Measurements from ENCODE around the gene ENOPH1.
"Not testable (repeated sequence)": the region's sequence is repeated elsewhere in the genome, so short reads cannot be mapped to it uniquely, and the experiment has no call there.

ENOPH1 gene

DNA sequence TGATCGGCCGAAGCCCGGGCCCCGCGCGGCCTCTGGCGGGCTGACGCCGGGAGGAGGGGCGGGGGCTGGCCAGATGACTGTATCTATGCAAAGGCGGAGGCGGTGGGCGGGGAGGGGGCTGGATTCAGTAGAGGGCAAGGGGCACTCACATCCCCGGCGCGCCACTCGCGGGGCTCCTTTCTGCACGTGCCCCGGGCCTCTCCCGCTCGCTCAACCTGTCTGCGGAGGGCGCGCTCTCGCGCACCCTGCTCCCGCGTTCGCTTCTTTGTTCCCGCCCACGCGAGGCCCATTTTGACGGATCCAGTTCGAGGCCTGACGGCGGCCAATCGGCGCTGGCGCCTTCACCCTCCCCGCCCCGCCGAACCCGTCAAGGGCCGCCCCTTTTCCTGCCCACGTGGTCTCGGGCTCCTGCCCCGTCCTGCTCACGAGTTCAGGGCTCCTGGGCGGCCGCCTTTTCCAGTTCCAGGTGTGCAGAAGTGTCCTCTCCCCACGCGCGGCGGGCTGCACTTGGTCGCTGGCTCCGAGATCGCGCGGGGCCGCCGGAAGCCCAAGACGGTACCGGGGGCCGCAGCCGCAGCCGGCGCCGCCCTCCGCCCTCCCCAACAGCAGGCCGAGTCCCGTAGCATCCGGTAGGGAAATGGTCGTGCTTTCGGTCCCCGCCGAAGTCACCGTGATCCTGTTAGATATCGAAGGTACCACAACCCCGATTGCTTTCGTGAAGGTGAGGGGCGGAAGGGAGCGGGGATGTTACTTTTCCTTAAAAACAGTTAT, at the start of gene ENOPH1, which contains the start of gene HNRNPDL:
TSS of gene ENOPH1 (plus strand) at position 398 of the 771 bp plus-strand sequence. CDS start at position 638, 240 bp downstream.
TSS of gene HNRNPDL (minus strand) at position 270 of the 771 bp plus-strand sequence. CDS start 772 bp downstream, outside the sequence.
- DNase-seq = peak; percentile 93 to 95

DNA sequence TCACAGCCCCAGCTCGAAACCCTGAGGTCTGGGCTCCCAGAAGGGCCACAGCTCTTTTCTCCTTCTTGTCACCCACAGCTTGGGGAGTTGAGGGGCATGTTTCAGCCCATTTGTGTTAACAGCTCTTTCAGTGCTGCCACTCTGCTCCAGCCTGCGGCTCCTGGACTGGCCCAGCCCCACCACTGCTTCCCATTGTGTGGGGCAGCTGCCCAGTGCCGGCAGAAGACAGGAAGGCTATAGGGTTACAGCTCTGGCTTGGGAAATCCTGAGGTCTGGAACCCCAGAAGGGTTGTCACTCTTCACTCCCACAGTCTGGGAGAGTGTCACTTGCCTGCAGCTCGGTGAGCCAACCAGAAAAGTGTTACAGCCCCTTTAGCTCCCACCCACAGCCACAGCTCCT, 49.6 kb upstream of the ENOPH1 start:
- no peak for DNase-seq

DNA sequence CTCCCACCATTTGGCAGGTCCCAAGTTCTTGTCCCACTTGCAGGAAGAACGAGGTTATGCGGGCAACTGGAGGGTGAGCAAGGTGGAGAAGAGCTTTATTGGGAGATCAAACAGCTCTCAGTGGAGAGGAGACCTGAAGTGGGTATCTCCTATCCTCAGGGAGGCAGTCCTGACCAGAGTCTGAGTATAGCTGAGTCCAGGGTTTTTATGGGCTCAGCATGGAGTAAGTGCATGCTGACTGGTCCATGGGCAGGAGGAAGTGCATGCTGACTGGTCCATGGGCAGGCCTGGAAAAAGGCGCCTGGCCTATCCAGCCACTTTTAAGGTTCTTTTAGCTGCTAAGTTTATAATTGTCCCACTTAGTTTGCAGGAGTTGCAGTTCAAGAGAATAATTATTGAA, 49.2 kb upstream of the ENOPH1 start:
- DNase-seq = no peak

DNA sequence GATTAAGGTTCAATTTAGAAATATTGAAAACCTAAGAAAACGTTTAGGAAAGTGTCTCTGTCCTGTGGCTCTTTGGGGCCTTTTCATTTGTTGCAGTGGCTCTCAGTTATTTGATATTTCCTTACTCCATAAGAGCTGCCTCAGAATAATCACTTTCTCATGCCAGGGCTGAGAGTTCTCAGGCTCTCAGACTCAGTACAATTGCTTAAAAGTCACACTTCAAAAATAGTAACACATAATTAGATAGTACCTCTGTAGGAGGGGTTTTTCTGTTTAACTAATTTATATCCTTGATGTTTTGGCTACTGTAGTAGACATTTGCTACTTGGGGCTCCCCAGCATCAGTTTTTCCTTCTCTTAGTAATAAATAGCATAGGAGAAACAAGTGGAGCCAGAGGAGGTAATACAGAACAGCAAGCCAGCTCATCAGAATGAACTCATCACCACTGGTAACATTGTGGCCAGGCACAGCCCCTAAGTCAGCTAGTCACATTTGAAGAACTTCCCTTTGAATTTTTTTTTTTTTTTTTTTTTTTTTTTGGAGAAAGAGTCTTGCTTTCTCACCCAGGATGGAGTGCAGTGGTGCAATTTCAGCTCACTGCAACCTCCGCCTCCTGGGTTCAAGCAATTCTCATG, 48.6 kb upstream of the ENOPH1 start:
- no peak for DNase-seq

DNA sequence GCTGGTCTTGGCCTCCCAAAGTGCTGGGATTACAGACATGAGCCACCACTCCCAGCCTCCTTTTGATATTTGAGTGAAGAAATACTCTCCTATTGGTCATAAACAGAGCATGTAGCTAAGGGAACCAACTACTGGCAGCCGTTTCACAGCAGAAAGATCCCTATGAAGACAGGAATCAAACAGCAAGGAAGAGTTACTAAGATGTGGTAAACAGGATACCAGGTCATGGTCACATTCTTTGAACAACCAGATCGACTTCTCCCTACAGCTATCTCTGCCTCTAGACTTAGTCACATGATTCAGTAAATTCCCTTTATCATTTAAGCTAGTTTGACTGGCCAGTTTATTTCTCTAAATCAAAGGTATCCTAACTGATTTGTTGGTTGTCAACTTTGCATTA, 47.6 kb upstream of the ENOPH1 start:
- DNase-seq = no peak

DNA sequence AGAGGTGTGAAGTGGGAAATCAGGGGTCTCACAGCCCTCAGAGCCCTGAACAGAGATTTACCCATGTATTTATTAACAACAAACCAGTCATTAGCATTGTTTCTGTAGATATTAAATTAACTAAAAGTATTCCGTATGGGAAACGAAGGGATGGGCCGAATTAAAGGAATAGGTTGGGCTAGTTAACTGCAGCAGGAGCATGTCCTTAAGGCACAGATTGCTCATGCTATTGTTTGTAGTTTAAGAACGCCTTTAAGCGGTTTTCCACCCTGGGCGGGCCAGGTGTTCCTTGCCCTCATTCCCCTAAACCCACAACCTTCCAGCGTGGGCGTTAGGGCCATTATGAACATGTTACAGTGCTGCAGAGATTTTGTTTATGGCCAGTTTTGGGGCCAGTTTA, 44.1 kb upstream of the ENOPH1 start:
- not testable (repeated sequence) for DNase-seq

DNA sequence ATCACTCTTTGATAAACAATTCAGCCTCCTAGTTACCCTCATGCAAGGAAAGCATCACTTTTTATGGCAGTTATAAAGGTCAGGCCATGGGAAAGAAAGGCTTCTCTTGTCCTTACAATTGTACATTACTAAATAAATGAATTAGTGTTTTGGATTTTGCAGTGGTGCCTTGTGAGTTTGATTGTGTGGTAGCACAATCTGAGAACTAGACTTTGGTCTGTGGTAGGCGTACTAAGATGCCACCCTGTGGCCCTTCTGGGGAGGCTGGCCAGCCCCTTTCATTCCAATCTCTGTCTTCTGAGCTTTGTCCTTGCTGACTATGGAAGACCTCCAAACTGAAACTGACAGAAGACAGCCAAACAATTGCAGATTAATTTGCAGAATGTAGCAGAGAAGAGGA, 42.0 kb upstream of the ENOPH1 start:
- peak in 1 of 2 donors; percentile 2 for DNase-seq

DNA sequence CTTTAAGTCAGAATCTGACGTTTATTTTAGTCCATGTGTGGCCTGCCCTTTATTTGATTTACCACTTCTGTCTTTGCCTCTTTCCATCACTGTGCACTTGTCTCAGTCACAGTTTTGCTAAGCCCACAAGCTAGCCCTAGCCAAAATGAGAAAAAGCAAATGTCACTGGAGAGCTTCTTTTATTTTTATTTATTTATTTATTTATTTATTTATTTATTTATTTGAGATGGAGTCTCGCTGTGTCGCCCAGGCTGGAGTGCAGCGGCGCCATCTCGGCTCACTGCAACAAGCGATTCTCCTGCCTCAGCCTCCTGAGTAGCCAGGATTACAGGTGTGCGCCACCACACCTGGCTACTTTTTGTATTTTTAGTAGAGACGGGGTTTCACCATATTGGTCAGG, 40.3 kb upstream of the ENOPH1 start:
- not testable (repeated sequence) for DNase-seq

DNA sequence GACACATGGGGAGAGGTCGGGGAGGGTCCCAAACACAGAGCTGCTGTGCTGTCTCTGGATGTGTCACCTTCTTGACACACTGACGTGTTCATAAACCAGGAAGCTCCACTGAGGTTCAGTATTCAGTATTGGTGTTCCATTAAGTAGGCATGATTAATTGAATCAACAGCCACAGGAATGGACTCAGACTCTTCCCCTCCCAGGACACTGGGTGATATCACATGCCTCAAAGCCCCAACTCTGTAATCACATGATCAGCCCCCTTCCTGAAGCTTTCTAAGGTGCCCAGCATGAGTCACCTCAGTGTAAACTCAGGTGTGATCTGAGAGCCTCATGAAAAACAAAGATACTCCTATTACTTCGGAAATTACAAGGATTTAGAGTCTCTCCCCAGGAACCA, 35.5 kb upstream of the ENOPH1 start:
- DNase-seq = no peak

DNA sequence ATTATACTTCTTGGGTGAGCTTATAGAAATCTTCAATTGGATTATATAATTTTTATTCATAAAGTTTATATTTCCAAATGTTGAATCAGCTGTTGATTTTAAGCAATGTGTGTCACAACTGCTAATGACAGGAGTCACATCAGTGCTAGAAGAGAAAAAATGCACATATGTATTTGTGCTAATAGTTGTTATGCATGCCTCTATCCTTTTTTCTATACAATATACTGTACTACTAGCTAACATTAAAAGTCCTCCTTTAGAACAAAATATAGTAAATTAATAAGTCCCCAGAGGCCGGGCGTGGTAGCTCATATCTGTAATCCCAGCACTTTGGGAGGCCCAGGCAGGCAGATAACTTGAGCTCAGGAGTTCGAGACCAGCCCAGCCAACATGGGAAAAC, 32.9 kb upstream of the ENOPH1 start:
- no peak for DNase-seq

DNA sequence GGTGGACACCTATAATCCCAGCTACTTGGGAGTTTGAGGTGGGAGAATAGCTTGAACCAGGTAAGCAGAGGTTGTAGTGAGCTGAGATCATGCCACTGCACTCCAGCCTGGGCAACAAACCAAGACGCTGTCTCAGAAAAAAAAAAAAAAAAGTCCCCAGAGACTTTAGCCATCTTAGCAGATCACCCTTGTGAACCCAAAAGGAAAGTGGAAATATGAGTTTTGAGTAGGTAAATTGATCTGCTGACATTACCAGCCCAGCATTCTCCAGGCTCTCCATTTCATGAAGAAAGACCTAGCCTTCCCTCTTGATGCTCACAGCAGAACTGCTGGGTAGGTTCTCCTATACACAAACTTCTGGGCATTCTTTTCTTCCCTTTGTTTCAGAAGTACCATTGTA, 32.1 kb upstream of the ENOPH1 start:
- no peak for DNase-seq

DNA sequence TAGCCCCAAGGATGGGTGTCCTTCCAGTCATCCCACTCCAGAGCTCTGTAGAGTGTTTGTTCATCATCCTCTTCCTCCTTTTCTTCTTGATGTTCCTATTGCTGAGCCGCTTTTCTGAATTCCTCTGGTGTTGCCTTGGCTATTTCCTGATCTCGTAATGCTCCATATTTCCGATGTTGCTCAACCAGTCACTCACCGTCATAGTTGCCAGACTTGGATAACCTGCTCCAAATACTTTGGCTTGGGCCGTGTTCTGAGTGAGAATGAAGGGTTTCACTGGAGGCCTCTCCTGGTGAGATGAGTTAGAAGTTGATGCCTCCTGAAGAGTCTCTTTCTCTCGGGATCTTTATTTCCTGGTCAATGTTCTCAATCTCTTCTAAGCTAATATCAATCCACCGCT, 28.8 kb upstream of the ENOPH1 start:
- no peak for DNase-seq

DNA sequence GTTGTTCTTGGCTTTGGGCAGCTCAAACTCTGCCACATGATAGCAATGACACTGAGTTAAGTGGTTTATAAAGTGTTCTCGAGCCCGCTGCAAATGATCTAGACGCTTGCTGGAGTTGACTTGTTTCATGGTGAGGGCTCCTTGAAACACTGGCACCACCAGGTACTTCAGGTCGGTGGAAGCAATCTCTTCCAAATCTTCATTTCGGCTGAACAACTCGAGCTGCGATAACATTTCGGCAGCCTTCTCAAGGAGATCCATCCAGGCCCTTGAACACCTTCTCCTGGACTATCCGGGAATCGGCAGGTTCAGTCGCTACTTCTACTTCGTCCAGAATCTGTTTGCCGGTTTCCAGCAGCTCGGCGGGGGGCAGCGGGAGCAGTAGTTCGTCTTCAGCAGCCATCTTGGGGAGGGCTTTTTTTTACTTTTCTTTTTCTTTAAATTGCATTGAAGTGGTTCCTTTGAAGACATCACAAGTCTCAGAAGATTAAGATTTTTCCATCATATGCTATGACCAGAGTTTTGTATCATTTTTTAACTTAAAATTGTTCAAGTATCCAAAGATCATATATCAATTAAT, 28.1 kb upstream of the ENOPH1 start:
- no peak for DNase-seq

DNA sequence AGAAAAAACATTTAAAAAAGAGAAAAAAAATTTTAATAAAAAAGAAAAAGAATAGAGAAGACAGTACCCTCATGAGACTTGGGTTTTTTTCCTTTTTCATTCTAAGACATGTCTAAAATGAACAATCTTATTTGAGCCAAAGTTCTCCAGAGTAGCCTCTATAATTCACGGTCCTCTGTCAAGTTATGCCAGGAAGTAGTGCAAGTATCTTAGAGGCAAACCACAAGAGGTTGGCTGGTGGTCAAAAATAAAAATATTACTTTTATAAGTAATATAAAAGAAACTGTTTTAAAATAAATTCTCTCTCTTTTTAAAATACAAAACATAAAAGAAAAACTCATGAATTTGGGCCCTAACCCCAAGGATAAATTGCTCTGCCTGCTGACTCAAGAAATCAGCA, 26.7 kb upstream of the ENOPH1 start:
- DNase-seq = no peak

DNA sequence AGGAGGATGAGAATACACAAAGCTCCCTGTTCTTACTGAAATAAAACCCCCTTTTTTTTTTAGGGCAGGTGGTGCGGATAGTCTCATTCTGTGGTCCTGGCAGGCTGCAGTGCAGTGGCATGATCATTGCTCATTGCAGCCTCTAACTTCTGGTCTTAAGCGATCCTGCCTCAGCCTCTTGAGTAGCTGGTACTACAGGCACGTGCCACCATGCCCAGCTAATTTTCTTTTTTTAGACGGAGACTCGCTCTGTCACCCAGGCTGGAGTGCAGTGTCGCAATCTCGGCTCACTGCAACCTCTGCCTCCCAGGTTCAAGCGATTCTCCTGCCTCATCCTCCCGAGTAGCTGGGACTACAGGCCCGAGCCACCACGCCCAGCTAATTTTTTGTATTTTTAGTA, 15.3 kb upstream of the ENOPH1 start:
- DNase-seq = not testable (repeated sequence)

DNA sequence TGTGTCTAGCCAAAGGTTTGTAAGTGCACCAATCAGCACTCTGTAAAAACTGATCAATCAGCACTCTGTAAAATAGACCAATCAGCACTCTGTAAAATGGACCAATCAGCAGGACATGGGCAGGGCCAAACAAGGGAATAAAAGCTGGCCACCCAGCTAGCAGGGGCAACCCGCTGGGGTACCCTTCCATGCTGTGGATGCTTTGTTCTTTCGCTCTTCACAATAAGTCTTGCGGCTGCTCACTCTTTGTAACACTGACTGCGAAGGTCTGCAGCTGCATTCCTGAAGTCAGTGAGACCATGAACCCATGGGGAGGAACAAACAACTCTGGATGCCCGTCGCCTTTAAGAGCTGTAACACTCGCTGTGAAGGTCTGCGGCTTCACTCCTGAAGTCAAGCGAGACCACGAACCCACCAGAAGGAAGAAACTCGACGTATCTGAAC, 14.4 kb upstream of the ENOPH1 start:
- DNase-seq = no peak

DNA sequence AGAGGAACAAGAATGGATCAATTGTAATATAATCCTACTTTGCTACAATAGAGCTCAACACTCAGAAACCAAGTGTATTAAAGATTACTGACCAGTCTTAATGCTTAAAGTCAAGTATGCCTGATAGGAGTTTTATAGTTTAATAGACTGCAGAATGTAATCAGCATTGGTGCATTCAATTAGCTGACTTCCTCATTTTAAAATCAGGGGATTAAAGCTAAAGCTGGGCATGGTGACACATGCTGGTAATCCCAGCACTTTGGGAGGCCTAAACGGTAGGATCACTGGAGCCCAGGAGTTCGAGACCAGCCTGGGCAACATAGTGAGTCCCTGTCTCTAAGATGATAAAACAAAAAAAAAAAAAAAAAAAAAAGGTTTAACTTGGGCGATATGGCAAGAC, 10.9 kb upstream of the ENOPH1 start:
- DNase-seq = no peak

DNA sequence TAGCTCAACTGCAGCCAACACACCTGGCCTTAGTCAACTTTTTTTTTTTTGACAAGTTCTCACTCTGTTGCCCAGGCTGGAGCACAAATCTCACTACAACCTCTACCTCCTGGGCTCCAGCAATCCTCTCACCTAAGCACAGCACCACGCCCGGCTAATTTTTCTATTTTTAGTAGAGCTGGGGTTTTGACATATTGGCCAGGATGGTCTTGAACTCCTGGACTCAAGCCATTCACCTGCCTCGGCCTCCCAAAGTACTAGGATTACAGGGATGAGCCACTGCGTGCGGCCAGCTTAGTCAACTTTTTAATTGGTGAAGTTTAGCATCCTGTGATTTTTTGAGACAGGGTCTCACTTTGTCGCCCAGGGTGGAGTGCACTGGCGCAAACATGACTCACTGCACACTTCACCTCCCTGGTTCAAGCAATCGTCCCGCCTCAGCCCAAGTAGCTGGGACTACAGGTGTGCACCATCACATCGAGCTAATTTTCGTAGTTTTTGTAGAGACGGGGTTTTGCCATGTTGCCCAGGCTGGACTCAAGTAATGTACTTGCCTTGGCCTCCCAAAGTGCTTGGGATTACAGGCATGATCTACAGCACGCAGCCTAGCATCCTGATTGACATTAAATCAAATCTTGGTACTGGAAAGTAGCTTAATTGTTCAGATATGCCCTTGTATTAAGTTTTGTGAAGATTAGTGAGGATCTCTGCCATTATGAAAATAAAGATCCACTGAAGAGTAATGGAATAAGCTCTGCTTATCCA, 8.4 kb upstream of the ENOPH1 start:
- DNase-seq = no peak

DNA sequence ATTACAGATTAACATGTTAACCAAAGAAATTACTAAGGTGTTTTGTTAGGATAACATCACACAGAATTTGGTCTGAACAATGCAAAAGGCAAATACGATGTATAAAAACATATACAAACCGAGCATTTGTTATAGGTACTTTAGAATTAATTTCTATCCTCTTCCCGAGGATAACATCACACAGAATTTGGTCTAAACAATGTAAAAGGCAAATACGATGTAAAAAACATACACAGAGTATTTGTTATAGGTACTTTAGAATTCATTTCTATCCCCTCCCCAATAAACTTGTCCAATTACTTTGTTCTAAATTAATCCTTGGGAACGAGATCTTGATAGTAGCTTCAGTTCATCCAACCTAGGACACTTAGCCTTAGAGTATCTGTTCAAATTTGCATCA, 7.8 kb upstream of the ENOPH1 start:
- no peak for DNase-seq

DNA sequence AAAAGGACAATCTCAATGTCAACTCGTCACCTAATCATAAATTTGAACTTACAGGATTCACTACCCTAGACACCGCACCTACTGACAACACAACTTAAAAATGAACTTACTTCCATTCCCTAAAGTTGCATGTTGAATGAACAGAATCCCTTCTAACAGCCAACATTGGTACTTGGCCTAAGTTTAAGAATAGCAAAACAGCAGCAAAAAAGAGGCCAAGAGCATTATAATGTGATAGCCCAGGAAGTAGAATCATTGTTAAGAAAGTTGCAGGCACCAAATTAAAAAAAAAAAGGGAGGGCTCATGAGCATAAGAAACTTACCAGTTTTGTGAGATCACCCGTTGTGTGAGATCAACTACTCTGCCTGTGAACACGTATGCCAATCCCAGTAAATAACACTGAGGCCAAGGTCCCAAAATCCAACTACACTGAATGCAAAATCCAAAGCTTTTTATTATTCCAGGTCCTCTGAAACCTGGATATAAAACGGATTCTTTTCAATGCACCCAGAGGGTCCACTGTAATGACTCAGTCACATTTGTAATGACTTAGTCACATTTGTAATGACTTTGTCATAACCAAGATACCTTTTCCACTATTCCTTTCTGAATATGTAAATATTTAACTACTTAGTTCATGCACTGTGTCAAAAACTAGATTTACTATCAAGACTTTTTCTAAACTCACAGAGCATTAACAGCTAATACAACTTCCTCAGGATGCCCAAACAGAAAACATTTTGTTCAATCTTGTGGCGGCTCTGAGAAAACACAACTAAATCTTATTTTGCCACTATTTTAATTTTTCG, 6.9 kb upstream of the ENOPH1 start:
- DNase-seq = no peak

DNA sequence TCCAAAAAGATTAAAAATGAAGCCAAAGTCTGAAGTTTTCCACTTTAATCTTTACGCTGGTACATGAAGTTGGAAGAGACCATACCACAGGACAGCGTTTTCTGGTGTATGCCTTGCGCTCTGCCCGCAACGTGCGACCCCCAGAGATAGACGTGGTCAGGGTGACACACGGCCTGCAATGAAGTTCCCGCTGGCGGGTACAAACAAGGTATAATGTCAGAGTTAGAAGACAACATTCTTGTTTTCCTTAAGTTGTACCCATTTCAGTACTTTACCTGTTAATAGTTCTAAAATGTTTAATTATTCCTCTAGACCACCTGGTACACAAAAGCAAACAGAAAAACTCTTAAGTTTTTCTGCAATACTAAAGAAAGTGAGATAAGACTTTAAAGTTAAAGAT, 4.9 kb upstream of the ENOPH1 start:
- DNase-seq = no peak

DNA sequence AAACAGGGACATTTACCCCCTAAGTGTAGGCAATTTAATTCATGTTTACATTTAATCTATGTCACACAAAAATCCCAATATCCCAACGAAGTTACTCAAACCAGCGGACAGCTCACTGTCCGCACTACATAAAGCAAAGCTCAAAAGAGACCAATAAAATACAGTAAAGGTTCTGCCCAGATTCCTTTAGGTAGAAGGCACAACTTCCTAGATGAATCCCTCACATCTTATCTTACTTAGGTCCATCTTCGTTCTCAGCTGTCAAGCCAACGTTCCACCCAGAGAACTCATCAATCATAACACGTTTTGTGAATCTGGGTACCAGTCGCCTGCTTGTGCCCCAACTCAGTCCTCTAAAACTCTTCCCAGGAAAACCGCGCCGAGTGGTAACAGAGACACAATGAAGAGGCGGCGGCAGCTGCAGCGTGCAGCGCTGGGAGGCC, 1.8 kb upstream of the ENOPH1 start:
- DNase-seq = no peak

Data from hippocampal formation (tissue), 2 donors.